HEK293T (cell line): Measurements from ENCODE around the gene PRSS50.

Experiments
- BHLHE40 ChIP-seq: fragments of 450-650 bp; IDR thresholded peaks from 2 replicates; pipeline ENCODE4 v1.6.1; 2016; ENCODE audit warnings: mild to moderate bottlenecking, moderate library complexity, borderline replicate concordance
- SP1 ChIP-seq: fragments of 450-650 bp; IDR thresholded peaks from 2 replicates; pipeline ENCODE4 v1.6.1; 2017

- TF ChIP-seq SP1, result no peak
- TF ChIP-seq BHLHE40, result no peak
These were observed 37.3 kb downstream of the PRSS50 start for GRCh38 chr3:46680298-46680826.
